Ovary (tissue), 9 donors: ENCODE results near the gene MAGEA8. TPM values are rescaled to one million over a fixed set of nuclear protein-coding genes. Genes with fewer than 3 reads are reported as not detected.

Experiments used
- DNase-seq, 5 donors: peaks; one replicate each; pipeline ENCODE4 v3.0.0-alpha.2; 2019 to 2020
- H3K27ac ChIP-seq, 2 donors: fragments of 200-600 bp; one replicate each; pipeline versions ENCODE4 v1.5.1 to v1.8.0; 2019 to 2022
- H3K27me3 ChIP-seq: fragments of 200-600 bp; one replicate; pipeline ENCODE4 v1.8.0; 2022
- H3K36me3 ChIP-seq: fragments of 200-600 bp; sonication (generic); one replicate; pipeline ENCODE4 v1.5.1; 2019
- H3K4me1 ChIP-seq: one replicate; pipeline ENCODE4 v1.8.1; 2013; ENCODE audit warnings: mild to moderate bottlenecking, moderate library complexity; ENCODE audit not compliant: insufficient read depth
- H3K4me3 ChIP-seq: fragments of 200-600 bp; sonication (generic); one replicate; pipeline ENCODE4 v1.5.1; 2017
- H3K9me3 ChIP-seq, 2 donors: fragments of 200-600 bp in 1 of 2; sonication (generic) in 1 of 2; one replicate each; pipeline versions ENCODE4 v1.5.1 to v1.8.1; 2013 to 2019; ENCODE audit warnings: mild to moderate bottlenecking in 1 of 2, moderate library complexity in 1 of 2
- EP300 ChIP-seq: sonication (generic); formaldehyde crosslinking; IDR thresholded peaks from one replicate; pipeline ENCODE4 v1.6.1; 2017; ENCODE audit warnings: antibody characterized with exemption
- POLR2A ChIP-seq: fragments of 450-650 bp; IDR thresholded peaks from one replicate; pipeline ENCODE4 v1.6.1; 2017; ENCODE audit warnings: antibody characterized with exemption, mild to moderate bottlenecking, moderate library complexity
- WGBS, 3 donors: extraction: QIAGEN DNeasy Blood & Tissue Kit in 1 of 3; methylation state at CpG; one replicate each; pipeline versions ENCODE4 v1.1.5 to v1.1.7; 2013 to 2017; 5-methylcytosine and 5-hydroxymethylcytosine counted together
- intact Hi-C, 4 donors: fragments of 100-400 bp; cut with DNase I; formaldehyde crosslinking; loops; one replicate each; pipeline versions ENCODE4 v1.11.0 to v1.15.1; 2022 to 2023
- polyA plus RNA-seq, 2 donors: library from polyadenylated mRNA; stranded (reverse); fragments of 200-250 nt in 1 of 2; fragments of 350-450 nt in 1 of 2; fragmentation: Illumina TruSeq in 1 of 2; extraction: RNeasy Lipid Tissue Mini Kit (QIAGEN cat#74804) in 1 of 2; gene quantifications; one replicate each; pipeline ENCODE4 v1.2.3, GENCODE V29; 2013 to 2014
- total RNA-seq, 7 donors: library from RNA; depleted of rRNA in 2 of 7; stranded (reverse); fragments of >200 nt in 2 of 7; fragmentation: NEBNext Ultra II Directional in 3 of 7; extraction: Animal tissue kit (Norgen Biotek cat#: 25700) in 3 of 7; gene quantifications; one replicate each; pipeline versions ENCODE4 v1.1.0 to v1.2.4, GENCODE V29; 2016 to 2023
- TF ChIP-seq, protein P1 (sequence below), 3 donors: fragments of 450-650 bp in 2 of 3; fragments of 200-600 bp in 1 of 3; IDR thresholded peaks; one replicate each; pipeline versions ENCODE4 v1.5.1 to v1.8.0; 2016 to 2022; ENCODE audit warnings: antibody characterized with exemption in 3 of 3, mild to moderate bottlenecking in 1 of 3
- donor health status: DM: no; HTN: no; CAD: no; lungs with moderate emphysema.
- donor health status: DM: no; HTN: no; CAD: no.
- donor health status: Bipolar disorder and iron deficiency.
- donor health status: DM: yes; HTN: yes; CAD: no.
- donor health status: DM: no; HTN: no; CAD: no.
- donor health status: DM: yes; HTN: yes; CAD: no.

MAGEA8 gene
- total and polyA plus RNA-seq, 9 donors, result not detected

DNA sequence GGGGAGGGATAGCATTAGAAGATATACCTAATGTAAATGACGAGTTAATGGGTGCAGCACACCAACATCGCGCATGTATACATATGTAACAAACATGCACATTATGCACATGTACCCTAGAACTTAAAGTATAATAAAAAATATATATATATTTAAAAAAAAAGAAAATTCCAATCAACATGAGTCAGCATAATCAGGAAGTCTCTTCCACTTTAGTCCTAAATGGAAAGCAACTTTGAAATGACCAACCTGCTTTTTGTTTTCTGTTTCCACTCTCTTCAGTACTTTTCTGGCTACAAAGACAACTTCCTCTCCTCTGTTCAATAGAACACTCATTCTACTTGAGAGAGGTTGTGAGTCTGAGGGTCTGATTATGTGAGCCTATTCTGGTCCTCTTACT is 13.5 kb upstream of the MAGEA8 start:
- Histone ChIP-seq H3K9me3 (no peaks in the 10 kb centered on the region), H3K27ac (no peak overlapping the region), H3K4me1 (no peaks in the 10 kb centered on the region), H3K36me3 (no peaks in the 10 kb centered on the region), H3K4me3 (no peak overlapping the region), H3K27me3 (no peaks in the 10 kb centered on the region)
- intact Hi-C loops, result no loop called here
- TF ChIP-seq, protein P1, sequence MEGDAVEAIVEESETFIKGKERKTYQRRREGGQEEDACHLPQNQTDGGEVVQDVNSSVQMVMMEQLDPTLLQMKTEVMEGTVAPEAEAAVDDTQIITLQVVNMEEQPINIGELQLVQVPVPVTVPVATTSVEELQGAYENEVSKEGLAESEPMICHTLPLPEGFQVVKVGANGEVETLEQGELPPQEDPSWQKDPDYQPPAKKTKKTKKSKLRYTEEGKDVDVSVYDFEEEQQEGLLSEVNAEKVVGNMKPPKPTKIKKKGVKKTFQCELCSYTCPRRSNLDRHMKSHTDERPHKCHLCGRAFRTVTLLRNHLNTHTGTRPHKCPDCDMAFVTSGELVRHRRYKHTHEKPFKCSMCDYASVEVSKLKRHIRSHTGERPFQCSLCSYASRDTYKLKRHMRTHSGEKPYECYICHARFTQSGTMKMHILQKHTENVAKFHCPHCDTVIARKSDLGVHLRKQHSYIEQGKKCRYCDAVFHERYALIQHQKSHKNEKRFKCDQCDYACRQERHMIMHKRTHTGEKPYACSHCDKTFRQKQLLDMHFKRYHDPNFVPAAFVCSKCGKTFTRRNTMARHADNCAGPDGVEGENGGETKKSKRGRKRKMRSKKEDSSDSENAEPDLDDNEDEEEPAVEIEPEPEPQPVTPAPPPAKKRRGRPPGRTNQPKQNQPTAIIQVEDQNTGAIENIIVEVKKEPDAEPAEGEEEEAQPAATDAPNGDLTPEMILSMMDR (IDR thresholded peaks at IDR 0.05), result no peak
- TF ChIP-seq EP300 (no peak), POLR2A (no peak)
- 74 to 86% (median 81%) methylated on average over 3 of the region's 3 CpGs for WGBS, 3 donors
- no peak for DNase-seq

DNA sequence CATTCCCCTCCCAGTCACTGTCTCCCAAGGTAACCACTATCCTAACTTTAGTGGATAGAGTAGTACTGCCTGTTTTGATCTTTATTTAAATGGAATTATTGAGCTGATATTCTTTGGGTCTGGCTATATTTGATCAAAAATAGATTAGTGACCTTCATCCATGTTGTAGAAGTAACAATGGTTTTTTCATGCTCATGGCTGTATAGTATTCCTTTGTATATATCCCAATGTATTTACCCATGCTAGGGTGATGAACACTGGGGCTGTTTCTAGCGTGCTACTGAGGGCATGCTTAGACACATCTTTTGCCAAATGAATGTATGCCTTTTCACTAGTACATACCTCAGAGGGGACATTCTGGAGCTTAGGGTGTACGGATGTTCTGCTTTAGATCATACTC is 10.1 kb upstream of the MAGEA8 start:
- no peaks in the 10 kb centered on the region for H3K9me3 ChIP-seq
- no peaks in the 10 kb centered on the region for H3K4me1 ChIP-seq
- no peak overlapping the region for H3K4me3 ChIP-seq
- no peak overlapping the region for H3K27ac ChIP-seq
- no peaks in the 10 kb centered on the region for H3K27me3 ChIP-seq
- no peak for DNase-seq
- intact Hi-C loops, result no loop called here
- H3K36me3 ChIP-seq, result no peaks in the 10 kb centered on the region
- WGBS, 3 donors, result 48 to 67% (median 67%) methylated on average over 2 of the region's 2 CpGs
- TF ChIP-seq EP300 (no peak), POLR2A (no peak)
- TF ChIP-seq, protein P1 (IDR thresholded peaks at IDR 0.05), result no peak

DNA sequence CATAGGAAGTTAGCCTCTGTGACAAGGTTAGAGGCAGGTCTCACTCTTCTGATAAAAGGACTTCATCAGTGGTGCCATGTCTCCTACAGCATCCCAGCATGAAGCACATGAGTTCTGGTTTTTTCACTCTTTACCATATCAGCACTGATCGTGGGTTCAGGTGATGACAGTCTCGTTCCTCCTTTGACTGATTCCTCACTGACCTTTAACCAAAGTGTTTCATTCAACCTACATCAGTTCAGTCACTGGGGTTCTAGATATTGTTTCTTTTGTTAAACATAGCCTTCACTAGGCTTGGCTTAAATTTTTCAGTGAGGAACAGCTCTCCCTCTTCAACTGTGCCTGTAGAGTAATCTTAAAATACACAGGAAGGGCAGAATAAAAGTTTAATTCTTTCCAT is 9.6 kb upstream of the MAGEA8 start:
- intact Hi-C loops, result no loop called here
- Histone ChIP-seq H3K27me3 (no peaks in the 10 kb centered on the region), H3K27ac (no peak overlapping the region), H3K9me3 (no peaks in the 10 kb centered on the region), H3K4me3 (no peak overlapping the region), H3K4me1 (no peaks in the 10 kb centered on the region), H3K36me3 (no peaks in the 10 kb centered on the region)
- TF ChIP-seq EP300 (no peak), POLR2A (no peak)
- TF ChIP-seq, protein P1 (IDR thresholded peaks at IDR 0.05), result no peak
- no peak for DNase-seq
- WGBS, 3 donors, result 72 to 84% (median 80%) methylated on average over 2 of the region's 2 CpGs

DNA sequence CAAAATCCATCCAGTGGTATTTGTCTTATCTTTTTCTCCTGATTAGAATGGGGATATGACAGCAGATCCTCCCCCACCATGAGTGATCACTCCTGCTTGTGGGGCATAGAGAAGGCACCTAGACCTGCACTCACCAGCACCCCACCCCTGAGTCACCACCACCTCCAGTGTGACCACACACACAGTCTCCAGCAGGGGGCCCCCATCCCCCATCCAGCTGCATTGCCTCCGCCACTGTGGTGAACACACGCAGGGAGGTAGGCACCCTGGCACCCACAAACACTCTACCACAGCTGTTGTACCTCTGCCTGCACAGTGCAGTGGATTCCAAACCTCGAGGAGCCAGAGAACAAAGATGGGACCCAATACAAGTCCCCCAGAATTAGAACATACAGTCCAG is 9.0 kb upstream of the MAGEA8 start:
- 47 to 55% (median 49%) methylated on average over 3 of the region's 3 CpGs for WGBS, 3 donors
- Histone ChIP-seq H3K27me3 (no peaks in the 10 kb centered on the region), H3K36me3 (no peaks in the 10 kb centered on the region), H3K4me1 (no peaks in the 10 kb centered on the region), H3K9me3 (no peaks in the 10 kb centered on the region), H3K27ac (no peak overlapping the region), H3K4me3 (no peak overlapping the region)
- intact Hi-C loops, result no loop called here
- TF ChIP-seq, protein P1 (IDR thresholded peaks at IDR 0.05), result no peak
- TF ChIP-seq EP300, result no peak
- TF ChIP-seq POLR2A, result no peak
- no peak for DNase-seq

DNA sequence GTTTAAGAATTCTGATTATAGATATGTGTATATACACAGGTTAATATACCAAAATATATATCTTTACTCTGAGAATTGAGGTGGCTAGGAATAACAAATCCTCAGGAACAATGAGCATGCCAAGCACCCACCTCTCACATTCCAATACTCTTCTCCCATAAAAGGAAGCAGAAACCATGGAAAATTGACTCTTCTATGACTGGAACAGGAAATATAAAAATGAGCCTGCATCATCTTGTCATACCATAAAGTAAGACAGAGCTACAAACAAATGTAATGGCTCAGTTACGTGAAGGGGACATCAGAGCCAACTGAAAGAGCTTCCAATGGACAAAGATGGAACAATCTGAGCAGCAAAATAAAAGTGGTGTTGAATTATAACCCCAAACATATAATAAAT is 3.8 kb upstream of the MAGEA8 start:
- Histone ChIP-seq H3K4me1 (no peaks in the 10 kb centered on the region), H3K27ac (no peak overlapping the region), H3K36me3 (no peaks in the 10 kb centered on the region), H3K4me3 (no peak overlapping the region), H3K9me3 (no peaks in the 10 kb centered on the region), H3K27me3 (no peaks in the 10 kb centered on the region)
- TF ChIP-seq POLR2A (no peak), EP300 (no peak)
- TF ChIP-seq, protein P1 (IDR thresholded peaks at IDR 0.05), result no peak
- no peak for DNase-seq
- WGBS, 3 donors, result 53 to 67% (median 62%) methylated on average over 1 of the region's 1 CpG
- intact Hi-C loops, result no loop called here
